SK-N-MC (cell line): ENCODE data around the gene ITM2B.

Source experiments
- DNase-seq: peaks from one replicate; pipeline ENCODE4 v3.0.0-alpha.2; 2011; ENCODE audit warnings: low read depth, low spot score
- H3K27ac ChIP-seq: fragments of 200-600 bp; sonication (generic); 2 replicates; pipeline ENCODE4 v1.5.1; 2016; ENCODE audit warnings: mixed run types
- H3K36me3 ChIP-seq: fragments of 200-600 bp; sonication (generic); 2 replicates; pipeline ENCODE4 v1.6.1; 2017; ENCODE audit warnings: antibody characterized with exemption, low read length, mixed read lengths; ENCODE audit not compliant: insufficient read depth
- H3K4me3 ChIP-seq: fragments of 200-600 bp; sonication (generic); 2 replicates; pipeline ENCODE4 v1.5.1; 2016
- H3K9ac ChIP-seq: fragments of 200-600 bp; sonication (generic); 2 replicates; pipeline ENCODE4 v1.8.0; 2017; ENCODE audit warnings: mixed run types, mixed read lengths; ENCODE audit not compliant: insufficient read length
- H3K9me3 ChIP-seq: fragments of 200-600 bp; sonication (generic); 2 replicates; pipeline ENCODE4 v1.6.1; 2017; ENCODE audit warnings: low read depth, mild to moderate bottlenecking, antibody characterized with exemption, low read length, moderate library complexity, mixed read lengths
- EZH2 ChIP-seq: fragments of 200-600 bp; sonication (generic); IDR thresholded peaks from one replicate; pipeline ENCODE4 v1.6.1; 2017; ENCODE audit warnings: antibody characterized with exemption
- FOXP2 ChIP-seq: optimal IDR thresholded peaks from 2 replicates; pipeline ENCODE3; 2011; ENCODE audit warnings: mild to moderate bottlenecking, moderate library complexity; ENCODE audit not compliant: insufficient read depth; ENCODE audit errors: extremely low read length, control extremely low read depth
- POLR2AphosphoS5 ChIP-seq: IDR thresholded peaks from 2 replicates; pipeline ENCODE4 v1.6.1; 2012; ENCODE audit warnings: mild to moderate bottlenecking, low read depth, low read length, borderline replicate concordance

Gene ITM2B

GRCh38 chr13:48260970-48261369, 28.0 kb downstream of the ITM2B start:
- no peaks in the 10 kb centered on the region for H3K9me3 ChIP-seq
- no peak overlapping the region for H3K9ac ChIP-seq
- TF ChIP-seq FOXP2: no peak
- TF ChIP-seq POLR2AphosphoS5: no peak
- TF ChIP-seq EZH2: no peak
- no peak for DNase-seq
- no peak overlapping the region for H3K27ac ChIP-seq
- peaks cover 63% of the 10 kb centered on the region for H3K36me3 ChIP-seq
- no peak overlapping the region for H3K4me3 ChIP-seq

DNA sequence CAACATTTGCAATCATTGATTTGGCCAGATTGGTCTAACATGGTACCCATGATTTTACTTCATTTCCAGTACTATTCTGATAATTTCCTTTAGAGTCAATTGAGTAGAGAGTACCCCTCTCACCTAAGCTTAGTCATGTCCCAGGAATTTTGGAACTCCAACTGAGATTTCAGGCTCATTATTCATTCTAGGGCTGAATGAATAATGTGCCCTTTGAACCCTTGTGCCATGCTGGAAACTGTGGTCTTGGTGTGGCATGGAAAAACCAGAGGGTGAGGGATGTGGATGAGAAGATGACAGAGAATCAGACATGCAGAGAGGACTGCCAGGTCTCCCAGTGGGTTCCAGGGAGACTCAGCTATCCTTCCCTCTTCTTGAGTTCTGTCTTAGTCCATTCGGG, 30.2 kb downstream of the ITM2B start:
- Histone ChIP-seq H3K9me3 (no peaks in the 10 kb centered on the region), H3K36me3 (peaks cover 44% of the 10 kb centered on the region), H3K4me3 (no peak overlapping the region), H3K9ac (no peak overlapping the region), H3K27ac (no peak overlapping the region)
- TF ChIP-seq EZH2 (no peak), POLR2AphosphoS5 (no peak), FOXP2 (no peak)
- DNase-seq: no peak

DNA sequence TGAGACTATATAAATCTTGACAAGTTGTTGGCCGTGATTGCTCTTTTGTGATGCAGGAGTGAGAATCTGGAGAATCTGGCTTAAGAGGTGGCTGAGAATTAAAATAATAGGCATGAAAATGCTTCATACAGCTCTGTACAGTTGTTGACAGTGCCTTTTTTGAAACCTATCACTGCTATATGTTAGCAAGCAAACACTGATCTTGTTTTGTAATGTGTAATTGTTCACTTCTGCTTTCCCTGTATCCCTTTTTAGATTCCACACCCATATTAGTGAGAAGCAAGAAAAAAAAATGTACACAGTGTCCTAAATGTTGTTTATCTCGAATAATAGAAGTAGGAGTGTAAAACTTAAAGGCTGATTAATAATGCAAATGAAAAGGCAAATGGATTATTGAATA, 31.1 kb downstream of the ITM2B start:
- Histone ChIP-seq H3K27ac (no peak overlapping the region), H3K4me3 (no peak overlapping the region), H3K36me3 (peaks cover 36% of the 10 kb centered on the region), H3K9ac (no peak overlapping the region), H3K9me3 (no peaks in the 10 kb centered on the region)
- no peak for DNase-seq
- no peak for TF ChIP-seq FOXP2

GRCh38 chr13:48265217-48265815, 32.3 kb downstream of the ITM2B start:
- TF ChIP-seq POLR2AphosphoS5 (no peak), FOXP2 (no peak), EZH2 (no peak)
- H3K9ac ChIP-seq: no peak overlapping the region
- H3K27ac ChIP-seq: no peak overlapping the region
- no peak for DNase-seq
- peaks cover 29% of the 10 kb centered on the region for H3K36me3 ChIP-seq
- no peaks in the 10 kb centered on the region for H3K9me3 ChIP-seq
- H3K4me3 ChIP-seq: no peak overlapping the region

DNA sequence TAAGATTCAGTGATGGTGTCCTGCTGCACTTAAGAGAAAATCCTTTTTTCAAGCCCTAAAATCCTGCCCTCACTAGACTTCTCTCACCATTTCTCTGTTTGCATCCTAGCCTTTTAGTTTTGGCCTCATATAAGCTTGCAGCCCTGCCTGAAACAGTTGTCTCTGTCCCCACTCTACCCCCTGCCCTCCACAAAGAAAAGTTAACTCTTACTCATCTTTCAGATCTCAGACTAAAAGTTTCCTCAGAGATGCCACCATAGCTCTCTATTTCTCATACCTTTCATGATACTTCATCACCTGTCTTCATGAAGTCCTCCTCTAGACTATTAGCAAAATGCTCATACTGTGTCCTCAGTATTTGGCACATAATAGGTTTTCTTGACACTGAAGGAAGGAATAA, 33.1 kb downstream of the ITM2B start:
- no peak for TF ChIP-seq POLR2AphosphoS5
- no peak for TF ChIP-seq FOXP2
- TF ChIP-seq EZH2: no peak
- no peak for DNase-seq
- H3K36me3 ChIP-seq: peaks cover 23% of the 10 kb centered on the region
- H3K4me3 ChIP-seq: no peak overlapping the region
- H3K9me3 ChIP-seq: no peaks in the 10 kb centered on the region
- H3K27ac ChIP-seq: no peak overlapping the region
- H3K9ac ChIP-seq: no peak overlapping the region

DNA sequence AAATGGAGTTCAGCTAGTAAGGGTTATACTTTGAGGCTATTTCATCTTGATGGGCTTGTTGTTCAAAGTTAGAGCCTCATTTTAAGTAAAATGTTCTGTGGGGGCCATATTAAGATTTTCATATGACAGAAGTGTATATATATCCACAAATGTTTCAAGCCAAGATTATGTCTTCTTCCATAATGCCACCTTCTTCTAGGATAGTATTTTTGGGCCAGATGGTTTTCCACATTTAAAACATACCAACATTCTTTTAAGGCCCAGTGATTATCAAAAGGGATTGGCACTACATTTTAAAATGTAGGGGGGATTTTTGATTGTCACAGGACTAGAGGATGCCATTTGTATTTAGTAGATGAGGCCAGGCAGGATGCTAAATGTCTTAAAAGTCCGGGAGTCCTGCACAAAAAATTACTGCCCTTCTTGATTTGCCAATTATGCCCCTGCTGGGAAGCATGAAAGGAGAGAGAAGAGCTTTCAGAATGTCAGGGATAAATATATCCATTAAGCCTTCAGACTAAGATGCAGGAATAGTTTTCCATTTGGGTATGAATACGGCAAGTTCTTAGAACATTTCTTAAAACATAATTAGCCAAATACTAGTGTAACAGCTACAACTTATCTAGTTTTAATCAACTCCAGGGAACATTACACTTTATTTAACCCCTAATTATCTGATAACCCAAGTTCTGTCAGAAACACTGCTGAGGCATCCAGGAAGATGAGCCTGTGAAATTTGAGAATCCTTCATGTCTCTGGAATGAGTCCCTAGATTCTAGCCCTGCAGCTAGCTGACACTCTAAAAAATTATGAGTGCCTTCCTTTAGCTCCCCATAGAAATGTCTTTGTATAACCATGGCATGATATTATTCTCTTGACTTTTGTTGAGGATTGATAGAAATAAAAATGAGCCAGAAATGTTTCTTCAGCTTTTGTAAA, 34.0 kb downstream of the ITM2B start:
- DNase-seq: no peak
- Histone ChIP-seq H3K9ac (no peak overlapping the region), H3K36me3 (peaks cover 17% of the 10 kb centered on the region), H3K4me3 (no peak overlapping the region), H3K27ac (no peak overlapping the region), H3K9me3 (no peaks in the 10 kb centered on the region)
- TF ChIP-seq EZH2: no peak
- no peak for TF ChIP-seq POLR2AphosphoS5
- no peak for TF ChIP-seq FOXP2

GRCh38 chr13:48268019-48268418, 35.0 kb downstream of the ITM2B start:
- no peak for TF ChIP-seq EZH2
- no peak for TF ChIP-seq POLR2AphosphoS5
- no peak for TF ChIP-seq FOXP2
- no peak for DNase-seq
- H3K9me3 ChIP-seq: no peaks in the 10 kb centered on the region
- no peak overlapping the region for H3K27ac ChIP-seq
- H3K36me3 ChIP-seq: peaks cover 8% of the 10 kb centered on the region; the same call in 1 of the 2 replicates
- H3K9ac ChIP-seq: no peak overlapping the region
- H3K4me3 ChIP-seq: no peak overlapping the region

- H3K36me3 ChIP-seq: no peaks in the 10 kb centered on the region; the same call in 1 of the 2 replicates
- TF ChIP-seq FOXP2 (no peak), POLR2AphosphoS5 (no peak), EZH2 (no peak)
- H3K4me3 ChIP-seq: no peak overlapping the region
- H3K9me3 ChIP-seq: no peaks in the 10 kb centered on the region
- H3K9ac ChIP-seq: no peak overlapping the region
- no peak overlapping the region for H3K27ac ChIP-seq
- DNase-seq: no peak
These were observed 40.3 kb downstream of the ITM2B start for GRCh38 chr13:48273346-48273745.
